Hematopoietic multipotent progenitor cell treated with erythropoietin and hydrocortisone succinate and interleukin-3 and kit ligand, for 17 days (in vitro differentiated cells): ENCODE measurements around the gene BTBD17.

ENCODE experiments used
- DNase-seq: peaks from one replicate; pipeline ENCODE4 v3.0.0-alpha.2; 2015; ENCODE audit warnings: low spot score

The BTBD17 gene

GRCh38 chr17:74335529-74336062, 26.1 kb downstream of the BTBD17 start:
- DNase-seq, result no peak

GRCh38 chr17:74334393-74335039, 27.2 kb downstream of the BTBD17 start:
- DNase-seq, result no peak

GRCh38 chr17:74332763-74333283, 28.8 kb downstream of the BTBD17 start:
- peak; percentile 27 for DNase-seq

- no peak for DNase-seq
Observed at GRCh38 chr17:74332017-74332650, 29.5 kb downstream of the BTBD17 start.

- no peak for DNase-seq
Observed at GRCh38 chr17:74330446-74330845, 31.2 kb downstream of the BTBD17 start.

GRCh38 chr17:74329378-74329777, 32.3 kb downstream of the BTBD17 start:
- DNase-seq, result no peak

GRCh38 chr17:74328487-74328886, 33.2 kb downstream of the BTBD17 start:
- DNase-seq, result no peak

GRCh38 chr17:74326506-74326905, 35.2 kb downstream of the BTBD17 start:
- DNase-seq, result no peak

- DNase-seq, result no peak
Observed at GRCh38 chr17:74325743-74326379, 35.8 kb downstream of the BTBD17 start, which contains the start of gene KIF19. KIF19 (plus strand) TSS chr17:74326226; CDS start chr17:74326350, 124 bp downstream.

GRCh38 chr17:74325376-74325742, 36.3 kb downstream of the BTBD17 start:
- no peak for DNase-seq

- no peak for DNase-seq
Observed at GRCh38 chr17:74324521-74324920, 37.1 kb downstream of the BTBD17 start.

- no peak for DNase-seq
Observed at GRCh38 chr17:74318391-74318790, 43.3 kb downstream of the BTBD17 start.

GRCh38 chr17:74317071-74317470, 44.6 kb downstream of the BTBD17 start:
- no peak for DNase-seq

- no peak for DNase-seq
Observed at GRCh38 chr17:74316220-74316619, 45.4 kb downstream of the BTBD17 start.

GRCh38 chr17:74314877-74315276, 46.8 kb downstream of the BTBD17 start:
- DNase-seq, result no peak

- no peak for DNase-seq
Observed at GRCh38 chr17:74309902-74310301, 51.8 kb downstream of the BTBD17 start.

GRCh38 chr17:74307984-74308773, 53.5 kb downstream of the BTBD17 start:
- DNase-seq, result peak; percentile 12
